ENCODE data around the gene UNC5A.

Gene UNC5A

DNA sequence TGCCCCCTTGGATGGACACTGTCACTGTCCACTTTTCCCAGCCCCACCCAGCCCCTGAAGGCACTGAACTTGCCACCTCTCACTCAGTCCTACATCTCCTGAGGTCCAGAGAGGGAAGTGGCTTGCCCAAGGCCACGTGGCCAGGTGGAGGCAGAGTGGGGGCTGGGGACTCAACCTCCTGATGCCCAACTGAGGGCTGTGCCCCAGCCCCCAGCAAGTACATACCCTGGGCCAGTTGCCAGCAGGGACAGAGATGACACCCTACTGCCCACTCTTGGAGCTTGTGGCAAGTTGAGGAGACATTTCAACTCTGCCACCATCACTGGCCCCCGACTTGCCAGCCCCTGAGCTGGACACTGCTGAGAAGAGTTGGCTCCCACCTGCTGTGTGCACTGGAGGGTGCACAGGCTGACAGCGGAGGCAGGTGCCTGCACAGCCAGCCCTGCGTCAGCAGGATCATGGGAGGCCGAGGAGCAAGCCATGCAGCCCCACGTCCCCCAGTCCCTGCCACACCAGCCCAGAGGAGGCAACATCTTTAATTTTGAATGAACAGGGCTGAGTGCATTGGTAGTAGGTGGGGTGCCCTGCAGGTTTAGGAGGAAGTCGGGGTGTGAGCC lies 39.4 kb downstream of the UNC5A start:
- WGBS, result 89% methylated on average over 7 of the region's 7 CpGs

DNA sequence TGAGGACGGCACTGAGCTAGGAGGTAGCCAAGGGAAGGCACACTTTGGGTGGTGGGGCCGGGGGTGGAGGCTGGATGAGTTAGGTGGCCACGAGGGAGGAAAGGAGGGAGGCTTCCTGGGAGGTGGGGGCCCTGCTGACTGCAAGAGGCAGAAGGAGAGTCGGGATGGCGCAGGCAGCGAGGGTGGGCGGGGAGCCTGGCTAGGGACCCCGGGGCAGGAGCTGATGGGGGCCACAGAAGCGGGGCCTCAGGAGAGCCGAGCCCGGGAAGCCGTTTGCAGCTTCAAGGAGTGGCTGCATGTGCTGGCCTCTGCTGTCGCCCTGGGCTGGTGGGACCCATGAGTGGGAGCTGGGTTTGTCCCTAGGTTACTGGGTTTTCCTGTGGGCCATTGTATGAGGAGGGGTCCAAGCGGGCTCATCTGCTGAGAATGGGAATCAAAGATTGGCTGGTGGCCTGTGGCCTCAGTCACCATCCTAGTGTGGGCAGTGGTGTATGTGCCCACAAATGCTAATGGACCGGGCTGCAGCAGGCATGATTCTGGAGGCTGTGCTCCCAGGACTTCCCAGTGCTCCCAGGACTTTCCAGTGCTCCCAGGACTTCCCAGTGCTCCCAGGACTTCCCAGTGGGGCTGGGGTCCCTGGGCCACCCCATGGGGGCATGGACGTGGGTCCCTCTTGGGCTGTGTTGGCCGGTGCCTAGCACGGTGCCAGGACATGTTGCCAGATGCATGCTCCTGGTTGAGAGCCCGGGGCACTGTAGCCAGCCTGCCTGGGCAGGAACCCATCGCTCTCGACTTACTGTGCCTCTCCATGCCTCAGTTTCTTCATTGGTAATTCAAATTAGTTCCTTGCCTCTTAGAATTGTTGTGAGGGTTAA lies 40.2 kb downstream of the UNC5A start:
- H3K27ac ChIP-seq (ENCODE audit: low read depth, low read length), result no peak overlapping the region
- no peak overlapping the region for H3K9ac ChIP-seq (ENCODE audit: low read depth, low read length)
- H3K27me3 ChIP-seq (ENCODE audit: insufficient read depth, low read length), result no peaks in the 10 kb centered on the region
- 92% methylated on average over 21 of the region's 21 CpGs for WGBS
- no peaks in the 10 kb centered on the region for H3K4me1 ChIP-seq (ENCODE audit: insufficient read depth, low read length)
- no peak overlapping the region for H3K4me3 ChIP-seq (ENCODE audit: low read length)
- H3K36me3 ChIP-seq (ENCODE audit: insufficient read depth, low read length), result no peaks in the 10 kb centered on the region
- H3K9me3 ChIP-seq (ENCODE audit: insufficient read depth, low read depth, low read length), result no peaks in the 10 kb centered on the region

More for the DNA sequence above, 39.4 kb downstream of the UNC5A start:
- H3K27me3 ChIP-seq (ENCODE audit: insufficient read depth, low read length), result no peaks in the 10 kb centered on the region
- H3K9me3 ChIP-seq (ENCODE audit: insufficient read depth, low read depth, low read length), result no peaks in the 10 kb centered on the region
- no peak overlapping the region for H3K4me3 ChIP-seq (ENCODE audit: low read length)
- no peaks in the 10 kb centered on the region for H3K36me3 ChIP-seq (ENCODE audit: insufficient read depth, low read length)
- no peak overlapping the region for H3K9ac ChIP-seq (ENCODE audit: low read depth, low read length)
- H3K4me1 ChIP-seq (ENCODE audit: insufficient read depth, low read length), result no peaks in the 10 kb centered on the region
- no peak overlapping the region for H3K27ac ChIP-seq (ENCODE audit: low read depth, low read length)

GRCh38 chr5:176851380-176851779 lies 41.0 kb downstream of the UNC5A start:
- H3K27ac ChIP-seq (ENCODE audit: low read depth, low read length), result no peak overlapping the region
- no peak overlapping the region for H3K9ac ChIP-seq (ENCODE audit: low read depth, low read length)
- H3K27me3 ChIP-seq (ENCODE audit: insufficient read depth, low read length), result no peaks in the 10 kb centered on the region
- H3K36me3 ChIP-seq (ENCODE audit: insufficient read depth, low read length), result no peaks in the 10 kb centered on the region
- H3K9me3 ChIP-seq (ENCODE audit: insufficient read depth, low read depth, low read length), result no peaks in the 10 kb centered on the region
- H3K4me1 ChIP-seq (ENCODE audit: insufficient read depth, low read length), result no peaks in the 10 kb centered on the region
- no peak overlapping the region for H3K4me3 ChIP-seq (ENCODE audit: low read length)
- 92% methylated on average over 12 of the region's 12 CpGs for WGBS

DNA sequence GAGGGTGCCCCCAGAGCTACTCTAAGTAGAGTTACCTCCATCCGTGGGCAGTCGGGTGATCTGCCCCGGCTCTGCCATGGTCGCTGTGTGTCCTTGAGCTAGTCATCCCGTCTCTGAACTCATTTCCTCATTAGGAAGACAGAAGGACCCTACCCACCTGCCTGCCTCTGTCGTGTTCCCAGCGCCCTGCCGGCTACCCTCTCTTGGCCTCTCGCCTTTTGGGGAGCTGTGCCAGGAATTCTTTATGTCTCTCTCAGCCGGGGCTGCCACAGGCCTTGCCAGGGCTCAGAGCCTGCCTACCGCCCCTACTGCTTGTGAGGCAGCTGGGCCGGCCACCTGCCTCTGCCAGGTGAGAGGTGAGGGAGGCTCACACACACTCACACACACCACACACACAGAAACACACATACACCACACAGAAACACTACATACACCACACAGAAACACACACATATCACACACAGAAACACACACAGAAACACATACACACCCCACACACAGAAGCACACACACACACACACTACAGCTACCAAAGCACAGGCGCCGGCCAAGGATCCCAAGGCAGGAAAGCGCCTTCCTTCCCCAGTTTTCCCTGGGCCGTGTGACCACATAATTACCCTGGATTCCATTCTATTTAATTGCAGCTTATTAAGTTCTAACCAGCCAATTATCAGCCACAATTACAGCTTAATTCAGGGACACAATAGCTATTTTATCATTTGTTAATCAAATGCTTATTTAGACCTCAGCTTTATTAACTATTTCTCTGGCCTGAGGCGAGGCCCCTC lies 41.7 kb downstream of the UNC5A start:
- Histone ChIP-seq H3K36me3 (ENCODE audit: insufficient read depth, low read length) (no peaks in the 10 kb centered on the region), H3K4me1 (ENCODE audit: insufficient read depth, low read length) (no peaks in the 10 kb centered on the region), H3K27ac (ENCODE audit: low read depth, low read length) (no peak overlapping the region), H3K27me3 (ENCODE audit: insufficient read depth, low read length) (no peaks in the 10 kb centered on the region), H3K4me3 (ENCODE audit: low read length) (no peak overlapping the region), H3K9ac (ENCODE audit: low read depth, low read length) (no peak overlapping the region), H3K9me3 (ENCODE audit: insufficient read depth, low read depth, low read length) (no peaks in the 10 kb centered on the region)
- 91% methylated on average over 17 of the region's 17 CpGs for WGBS

DNA sequence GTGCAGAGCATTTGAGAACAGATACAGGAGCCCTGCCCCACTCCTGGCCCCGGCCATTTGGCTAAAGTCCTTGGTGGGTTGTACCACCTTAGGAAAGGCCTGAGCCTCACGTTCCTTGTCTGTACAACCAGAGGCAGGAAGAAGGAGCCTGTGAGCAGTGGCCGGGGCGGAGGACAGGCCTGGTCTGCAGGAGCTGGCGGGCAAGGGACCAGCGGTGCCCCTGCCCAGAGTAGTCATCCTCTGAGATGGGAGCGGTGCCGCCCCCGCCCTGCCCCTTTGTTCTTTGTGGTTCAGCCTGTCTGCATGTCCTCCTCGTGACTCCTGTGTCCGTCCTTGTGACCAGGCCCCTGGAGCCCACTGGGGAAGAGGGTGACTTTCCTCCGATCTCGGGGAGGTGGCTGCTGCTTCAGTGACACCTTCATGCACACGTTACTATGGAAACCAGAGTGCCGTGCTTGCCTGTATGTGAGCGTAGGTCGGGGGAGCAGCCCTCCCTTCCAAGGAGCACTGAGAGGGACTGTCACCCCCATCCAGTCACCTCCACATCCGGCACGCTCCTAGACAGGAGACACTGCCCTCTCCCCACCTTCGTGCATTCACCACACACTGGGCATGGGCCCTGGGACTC lies 42.9 kb downstream of the UNC5A start:
- Histone ChIP-seq H3K27ac (ENCODE audit: low read depth, low read length) (no peak overlapping the region), H3K9ac (ENCODE audit: low read depth, low read length) (no peak overlapping the region; the same call in 1 of the 2 replicates), H3K36me3 (ENCODE audit: insufficient read depth, low read length) (no peaks in the 10 kb centered on the region), H3K4me1 (ENCODE audit: insufficient read depth, low read length) (no peaks in the 10 kb centered on the region), H3K9me3 (ENCODE audit: insufficient read depth, low read depth, low read length) (no peaks in the 10 kb centered on the region), H3K4me3 (ENCODE audit: low read length) (no peak overlapping the region), H3K27me3 (ENCODE audit: insufficient read depth, low read length) (no peaks in the 10 kb centered on the region)
- WGBS, result 90% methylated on average over 20 of the region's 20 CpGs

GRCh38 chr5:176854164-176854563 lies 43.8 kb downstream of the UNC5A start:
- Histone ChIP-seq H3K9me3 (ENCODE audit: insufficient read depth, low read depth, low read length) (no peaks in the 10 kb centered on the region), H3K27me3 (ENCODE audit: insufficient read depth, low read length) (no peaks in the 10 kb centered on the region), H3K27ac (ENCODE audit: low read depth, low read length) (no peak overlapping the region), H3K9ac (ENCODE audit: low read depth, low read length) (no peak overlapping the region), H3K4me1 (ENCODE audit: insufficient read depth, low read length) (no peaks in the 10 kb centered on the region), H3K36me3 (ENCODE audit: insufficient read depth, low read length) (no peaks in the 10 kb centered on the region), H3K4me3 (ENCODE audit: low read length) (no peak overlapping the region)
- 87% methylated on average over 8 of the region's 8 CpGs for WGBS

DNA sequence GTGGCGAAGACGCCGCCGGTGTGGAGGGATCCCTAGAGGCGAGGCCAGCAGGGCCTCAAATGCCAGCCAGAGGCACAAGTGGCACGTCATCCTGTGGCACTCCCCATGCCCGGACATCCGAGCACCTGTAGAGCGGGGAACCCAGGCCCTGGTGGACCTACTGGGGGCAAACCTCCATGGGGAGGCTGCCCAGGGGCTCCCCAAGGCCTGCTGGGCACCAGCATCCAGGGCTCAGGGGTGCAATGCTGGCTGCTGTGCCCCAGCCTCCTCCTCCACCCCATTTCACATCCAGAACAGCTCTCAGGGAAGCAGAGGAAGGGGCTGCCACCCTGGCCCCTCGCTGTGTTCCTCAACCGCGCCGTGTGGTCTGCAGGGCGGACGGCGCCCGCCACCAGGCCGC lies 45.2 kb downstream of the UNC5A start:
- 95% methylated on average over 18 of the region's 18 CpGs for WGBS
- H3K4me3 ChIP-seq (ENCODE audit: low read length), result no peak overlapping the region
- H3K36me3 ChIP-seq (ENCODE audit: insufficient read depth, low read length), result no peaks in the 10 kb centered on the region
- H3K4me1 ChIP-seq (ENCODE audit: insufficient read depth, low read length), result no peaks in the 10 kb centered on the region
- no peaks in the 10 kb centered on the region for H3K9me3 ChIP-seq (ENCODE audit: insufficient read depth, low read depth, low read length)
- H3K9ac ChIP-seq (ENCODE audit: low read depth, low read length), result no peak overlapping the region
- no peaks in the 10 kb centered on the region for H3K27me3 ChIP-seq (ENCODE audit: insufficient read depth, low read length)
- no peak overlapping the region for H3K27ac ChIP-seq (ENCODE audit: low read depth, low read length)

- whole genome bisulfite sequencing, result 78% methylated on average over 8 of the region's 8 CpGs
- no peak overlapping the region for H3K27ac ChIP-seq (ENCODE audit: low read depth, low read length)
- H3K4me3 ChIP-seq (ENCODE audit: low read length), result no peak overlapping the region
- no peak overlapping the region for H3K9ac ChIP-seq (ENCODE audit: low read depth, low read length)
- H3K36me3 ChIP-seq (ENCODE audit: insufficient read depth, low read length), result no peaks in the 10 kb centered on the region
- no peaks in the 10 kb centered on the region for H3K27me3 ChIP-seq (ENCODE audit: insufficient read depth, low read length)
- no peaks in the 10 kb centered on the region; the same call in 1 of the 2 replicates for H3K4me1 ChIP-seq (ENCODE audit: insufficient read depth, low read length)
- no peaks in the 10 kb centered on the region for H3K9me3 ChIP-seq (ENCODE audit: insufficient read depth, low read depth, low read length)
These were observed 46.4 kb downstream of the UNC5A start for GRCh38 chr5:176856746-176857145.

DNA sequence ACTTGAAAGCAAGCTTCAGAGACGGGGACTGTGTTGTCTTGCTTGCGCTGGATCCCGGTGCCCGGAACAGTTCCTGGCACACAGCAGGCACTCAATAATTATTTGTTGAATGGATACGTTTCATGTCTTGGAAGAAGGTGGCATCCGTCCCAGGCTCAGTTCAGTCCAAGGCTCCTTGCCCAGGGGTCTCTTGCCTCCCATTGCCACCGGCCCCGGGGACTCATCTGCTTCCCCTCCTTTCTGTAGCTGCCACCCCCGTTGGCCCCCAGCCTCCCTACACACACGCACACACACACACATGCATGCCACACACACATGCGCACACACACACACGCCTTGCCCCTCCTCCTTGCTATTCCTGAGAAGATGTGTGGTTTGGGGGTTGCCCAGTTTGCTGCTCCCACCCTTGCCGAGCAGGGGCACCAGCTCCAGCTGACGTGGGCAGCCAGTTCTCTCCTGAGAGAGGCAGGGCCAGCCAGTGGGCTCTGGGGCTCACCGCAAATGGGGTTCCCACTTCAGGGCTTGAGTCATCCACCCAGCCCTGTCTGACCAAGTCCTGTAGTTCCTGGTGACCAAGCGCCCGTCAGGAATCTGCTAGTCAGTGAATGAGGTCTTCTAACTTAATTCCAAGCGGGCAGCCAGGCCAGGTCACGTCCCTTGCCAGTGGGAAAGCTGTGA lies 47.0 kb downstream of the UNC5A start:
- no peak overlapping the region for H3K4me3 ChIP-seq (ENCODE audit: low read length)
- H3K36me3 ChIP-seq (ENCODE audit: insufficient read depth, low read length), result no peaks in the 10 kb centered on the region
- peaks cover under 1% of the 10 kb centered on the region for H3K4me1 ChIP-seq (ENCODE audit: insufficient read depth, low read length)
- no peak overlapping the region for H3K27ac ChIP-seq (ENCODE audit: low read depth, low read length)
- H3K9ac ChIP-seq (ENCODE audit: low read depth, low read length), result no peak overlapping the region
- no peaks in the 10 kb centered on the region for H3K9me3 ChIP-seq (ENCODE audit: insufficient read depth, low read depth, low read length)
- no peaks in the 10 kb centered on the region; the same call in 1 of the 2 replicates for H3K27me3 ChIP-seq (ENCODE audit: insufficient read depth, low read length)
- WGBS, result 78% methylated on average over 19 of the region's 19 CpGs

DNA sequence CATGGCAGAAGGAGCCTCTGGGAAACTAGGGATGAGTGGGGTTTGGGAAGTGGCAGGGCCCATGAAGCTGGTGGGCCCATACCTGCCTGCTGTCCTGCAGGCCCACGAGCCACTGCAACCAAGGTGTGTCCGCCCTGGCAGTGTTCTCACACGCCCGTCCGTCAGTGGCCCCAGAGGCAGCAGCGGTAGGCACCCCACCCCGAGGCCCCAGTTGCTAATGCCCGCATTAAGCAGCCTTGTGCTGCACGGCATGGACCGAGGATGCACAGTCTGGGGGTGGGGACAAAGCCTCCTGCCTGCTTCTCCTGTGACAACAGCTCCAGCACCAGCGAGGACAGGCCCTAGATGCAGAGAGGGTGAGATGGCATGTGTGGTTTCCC lies 47.5 kb downstream of the UNC5A start:
- 89% methylated on average over 11 of the region's 11 CpGs for WGBS
- no peaks in the 10 kb centered on the region for H3K36me3 ChIP-seq (ENCODE audit: insufficient read depth, low read length)
- no peak overlapping the region for H3K27ac ChIP-seq (ENCODE audit: low read depth, low read length)
- H3K4me1 ChIP-seq (ENCODE audit: insufficient read depth, low read length), result peaks cover 6% of the 10 kb centered on the region
- no peaks in the 10 kb centered on the region for H3K9me3 ChIP-seq (ENCODE audit: insufficient read depth, low read depth, low read length)
- H3K27me3 ChIP-seq (ENCODE audit: insufficient read depth, low read length), result no peaks in the 10 kb centered on the region; the same call in 1 of the 2 replicates
- no peak overlapping the region for H3K4me3 ChIP-seq (ENCODE audit: low read length)
- no peak overlapping the region for H3K9ac ChIP-seq (ENCODE audit: low read depth, low read length)

All from HUES64 (cell line).